ENCODE measurements around the gene OR5AU1. TPM values are rescaled to one million over a fixed set of nuclear protein-coding genes. Genes with fewer than 3 reads are reported as not detected.

The OR5AU1 gene
- total RNA-seq, 2 experiments from 2014 or later: 0.07 TPM; not detected in 1

- Mint-ChIP-seq H3K36me3 (ENCODE audit: low read depth) (peaks cover 2% of the 10 kb centered on the region), H3K27me3 (peaks cover 9% of the 10 kb centered on the region), H3K4me1 (ENCODE audit: low read depth) (no peaks in the 10 kb centered on the region), H3K9me3 (peaks cover 13% of the 10 kb centered on the region), H3K27ac (no peak overlapping the region), H3K4me3 (no peak overlapping the region)
- no peak for TF ChIP-seq CTCF (IDR thresholded peaks at IDR 0.05)
- DNase-seq (no peak), ATAC-seq (no peak)
- intact Hi-C loops (cut with micrococcal nuclease): no loop called here
- ChIA-PET POLR2A (no interaction called here), CTCF (no interaction called here)
Measured at GRCh38 chr14:21145437-21145836, 10.4 kb downstream of the OR5AU1 start.

GRCh38 chr14:21142357-21142756 lies 13.5 kb downstream of the OR5AU1 start:
- peaks cover 2% of the 10 kb centered on the region for H3K36me3 Mint-ChIP-seq (ENCODE audit: low read depth)
- H3K4me1 Mint-ChIP-seq (ENCODE audit: low read depth): no peaks in the 10 kb centered on the region
- H3K4me3 Mint-ChIP-seq: no peak overlapping the region
- TF ChIP-seq CTCF (IDR thresholded peaks at IDR 0.05): no peak
- CTCF ChIA-PET: no interaction called here
- intact Hi-C loops (cut with micrococcal nuclease): no loop called here
- peaks cover 9% of the 10 kb centered on the region for H3K27me3 Mint-ChIP-seq
- H3K27ac Mint-ChIP-seq: no peak overlapping the region
- POLR2A ChIA-PET: no interaction called here
- H3K9me3 Mint-ChIP-seq: peaks cover 13% of the 10 kb centered on the region
- no peak for DNase-seq
- ATAC-seq: no peak

GRCh38 chr14:21136024-21136423 lies 19.8 kb downstream of the OR5AU1 start:
- Mint-ChIP-seq H3K27ac (no peak overlapping the region), H3K27me3 (no peaks in the 10 kb centered on the region), H3K4me1 (ENCODE audit: low read depth) (no peaks in the 10 kb centered on the region), H3K4me3 (no peak overlapping the region), H3K9me3 (no peaks in the 10 kb centered on the region), H3K36me3 (ENCODE audit: low read depth) (no peaks in the 10 kb centered on the region)
- CTCF ChIA-PET: interaction anchor here (0.7 to 4.8 kb wide), 18 partner anchors 9 to 139 kb away, joined by 3 to 25 read pairs (median 4); no protein-coding TSS in a partner anchor
- intact Hi-C loops (cut with micrococcal nuclease): no loop called here
- POLR2A ChIA-PET: interaction anchor here (0.6 kb wide), 1 partner anchor 454 kb away, joined by 3 read pairs; no protein-coding TSS in a partner anchor
- no peak for ATAC-seq
- DNase-seq: no peak
- TF ChIP-seq CTCF (IDR thresholded peaks at IDR 0.05): peak; percentile 85

GRCh38 chr14:21133901-21134300 lies 22.0 kb downstream of the OR5AU1 start:
- ATAC-seq (no peak), DNase-seq (no peak)
- intact Hi-C loops (cut with micrococcal nuclease): no loop called here
- ChIA-PET CTCF (no interaction called here), POLR2A (no interaction called here)
- TF ChIP-seq CTCF (IDR thresholded peaks at IDR 0.05): no peak
- Mint-ChIP-seq H3K4me3 (no peak overlapping the region), H3K36me3 (ENCODE audit: low read depth) (no peaks in the 10 kb centered on the region), H3K27me3 (no peaks in the 10 kb centered on the region), H3K4me1 (ENCODE audit: low read depth) (no peaks in the 10 kb centered on the region), H3K27ac (no peak overlapping the region), H3K9me3 (no peaks in the 10 kb centered on the region)

- DNase-seq: no peak
- CTCF ChIA-PET: interaction anchor here (0.7 to 3.4 kb wide), 7 partner anchors 14 to 152 kb away, joined by 3 to 25 read pairs (median 6); no protein-coding TSS in a partner anchor
- POLR2A ChIA-PET: interaction anchor here (1.2 kb wide), 1 partner anchor 10 kb away, joined by 3 read pairs; no protein-coding TSS in a partner anchor
- intact Hi-C loops (cut with micrococcal nuclease): no loop called here
- H3K27ac Mint-ChIP-seq: no peak overlapping the region
- TF ChIP-seq CTCF (IDR thresholded peaks at IDR 0.05): no peak
- ATAC-seq: no peak
- H3K4me3 Mint-ChIP-seq: no peak overlapping the region
- no peaks in the 10 kb centered on the region for H3K9me3 Mint-ChIP-seq
- peaks cover 28% of the 10 kb centered on the region for H3K27me3 Mint-ChIP-seq
- no peaks in the 10 kb centered on the region for H3K36me3 Mint-ChIP-seq (ENCODE audit: low read depth)
- H3K4me1 Mint-ChIP-seq (ENCODE audit: low read depth): no peaks in the 10 kb centered on the region
Measured at GRCh38 chr14:21123429-21123828, 32.4 kb downstream of the OR5AU1 start.

Data from activated CD8-positive, alpha-beta T cell treated with anti-CD3 and anti-CD28 coated beads for 36 hours (primary cell).